Trophoblast cell (in vitro differentiated cells and primary cell): ENCODE data around the gene SEPTIN12.
A peak's percentile ranks its signal among the peaks of the same experiment; 100 is the strongest.

Source experiments
- DNase-seq, 2 donors: peaks; one replicate each; pipeline ENCODE4 v3.0.0-alpha.2; 2016
- H2AFZ ChIP-seq: 2 replicates; pipeline ENCODE4 v1.6.1; 2013; ENCODE audit warnings: low read length, moderate library complexity, mild to moderate bottlenecking; ENCODE audit not compliant: insufficient read depth, poor library complexity
- H2AK5ac ChIP-seq: 2 replicates; pipeline ENCODE4 v1.6.1; 2013; ENCODE audit warnings: mild to moderate bottlenecking, low read length
- H2BK120ac ChIP-seq: 2 replicates; pipeline ENCODE4 v1.6.1; 2013; ENCODE audit warnings: low read length, mild to moderate bottlenecking, moderate library complexity; ENCODE audit not compliant: insufficient read depth, poor library complexity
- H2BK12ac ChIP-seq: 2 replicates; pipeline ENCODE4 v1.6.1; 2013; ENCODE audit warnings: mild to moderate bottlenecking, low read length, moderate library complexity
- H2BK5ac ChIP-seq: 2 replicates; pipeline ENCODE4 v1.6.1; 2013; ENCODE audit warnings: low read length, low read depth, moderate library complexity, mild to moderate bottlenecking; ENCODE audit not compliant: poor library complexity
- H3K14ac ChIP-seq: 2 replicates; pipeline ENCODE4 v1.6.1; 2013; ENCODE audit warnings: mild to moderate bottlenecking, low read length
- H3K18ac ChIP-seq: 2 replicates; pipeline ENCODE4 v1.6.1; 2013; ENCODE audit warnings: mild to moderate bottlenecking, low read length
- H3K23ac ChIP-seq: 2 replicates; pipeline ENCODE4 v1.6.1; 2013; ENCODE audit warnings: low read length
- H3K27ac ChIP-seq: 2 replicates; pipeline ENCODE4 v1.5.1; 2013; ENCODE audit warnings: low read depth, mild to moderate bottlenecking, inconsistent platforms, low read length, moderate library complexity
- H3K27me3 ChIP-seq: 2 replicates; pipeline ENCODE4 v1.6.1; 2013; ENCODE audit warnings: inconsistent platforms, mild to moderate bottlenecking, low read length, moderate library complexity; ENCODE audit not compliant: insufficient read depth
- H3K36me3 ChIP-seq, 2 experiments: 1 replicate in 1 of 2; 2 replicates in 1 of 2; pipeline ENCODE4 v1.6.1; 2013; ENCODE audit warnings: low read length in 2 of 2, mild to moderate bottlenecking in 2 of 2, moderate library complexity in 1 of 2; ENCODE audit not compliant: insufficient read depth in 2 of 2, control insufficient read depth in 1 of 2
- H3K4ac ChIP-seq: 2 replicates; pipeline ENCODE4 v1.6.1; 2013; ENCODE audit warnings: low read depth, mild to moderate bottlenecking, low read length, moderate library complexity
- H3K4me1 ChIP-seq, 2 experiments: 1 replicate in 1 of 2; 2 replicates in 1 of 2; pipeline ENCODE4 v1.6.1; 2013; ENCODE audit warnings: low read length in 2 of 2, mild to moderate bottlenecking in 2 of 2, moderate library complexity in 1 of 2; ENCODE audit not compliant: insufficient read depth in 2 of 2, control insufficient read depth in 1 of 2
- H3K4me2 ChIP-seq: 2 replicates; pipeline ENCODE4 v1.6.1; 2013; ENCODE audit warnings: inconsistent platforms, mild to moderate bottlenecking, low read length, moderate library complexity
- H3K4me3 ChIP-seq: 2 replicates; pipeline ENCODE4 v1.5.1; 2013; ENCODE audit warnings: mild to moderate bottlenecking, low read depth, low read length, inconsistent platforms
- H3K79me1 ChIP-seq: one replicate; pipeline ENCODE4 v1.6.1; 2013; ENCODE audit warnings: low read length
- H3K79me2 ChIP-seq: 2 replicates; pipeline ENCODE4 v1.6.1; 2013; ENCODE audit warnings: low read length, mild to moderate bottlenecking; ENCODE audit not compliant: control insufficient read depth, insufficient read depth, poor library complexity
- H3K9ac ChIP-seq: 2 replicates; pipeline ENCODE4 v1.6.1; 2013; ENCODE audit warnings: mild to moderate bottlenecking, low read length
- H3K9me3 ChIP-seq: 2 replicates; pipeline ENCODE4 v1.6.1; 2013; ENCODE audit warnings: low read depth, mild to moderate bottlenecking, control low read depth, inconsistent platforms, low read length; ENCODE audit not compliant: insufficient read depth
- H4K12ac ChIP-seq: 2 replicates; pipeline ENCODE4 v1.6.1; 2013; ENCODE audit warnings: low read depth, mild to moderate bottlenecking, low read length, moderate library complexity
- H4K8ac ChIP-seq: 2 replicates; pipeline ENCODE4 v1.6.1; 2013; ENCODE audit warnings: low read depth, mild to moderate bottlenecking, low read length, moderate library complexity
- H4K91ac ChIP-seq: one replicate; pipeline ENCODE4 v1.6.1; 2013; ENCODE audit warnings: low read depth, mild to moderate bottlenecking, low read length, moderate library complexity
- WGBS: extraction: QIAGEN DNeasy Blood & Tissue Kit; methylation state at CpG from one replicate; pipeline ENCODE4 v1.1.7; 2013; ENCODE audit warnings: missing lambda C conversion rate; ENCODE audit not compliant: insufficient read length, insufficient coverage; ENCODE audit errors: extremely low coverage; 5-methylcytosine and 5-hydroxymethylcytosine counted together

The SEPTIN12 gene

DNA sequence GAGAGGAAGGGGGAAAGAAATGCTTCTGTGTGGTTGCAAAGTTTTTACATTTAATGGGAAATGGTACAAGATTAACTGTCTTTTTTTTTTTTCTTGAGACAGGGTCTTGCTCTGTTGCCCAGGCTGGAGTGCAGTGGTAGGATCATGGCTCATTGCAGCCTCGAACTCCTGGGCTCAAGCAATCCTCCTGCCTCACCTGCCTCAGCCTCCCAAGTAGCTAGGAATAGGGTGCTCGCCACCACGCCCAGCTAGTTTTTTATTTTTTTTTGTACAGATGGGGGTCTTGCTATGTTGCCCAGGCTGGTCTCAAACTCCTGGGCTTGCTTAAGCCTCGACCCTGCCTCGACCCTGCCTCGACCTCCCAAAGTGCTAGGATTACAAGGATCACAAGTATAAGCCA, 18.1 kb upstream of the SEPTIN12 start:
- no peak overlapping the region for H4K12ac ChIP-seq
- peaks cover 6% of the 10 kb centered on the region for H3K79me1 ChIP-seq
- no peak overlapping the region for H2BK12ac ChIP-seq
- DNase-seq, result no peak
- peaks cover 2% of the 10 kb centered on the region for H3K79me2 ChIP-seq
- no peaks in the 10 kb centered on the region for H3K27me3 ChIP-seq
- H3K27ac ChIP-seq, result no peak overlapping the region
- H3K9me3 ChIP-seq, result no peaks in the 10 kb centered on the region
- no peak overlapping the region for H3K4me2 ChIP-seq
- WGBS, result no CpG with 5 or more reads among the region's 6 CpGs
- no peak overlapping the region for H2AK5ac ChIP-seq
- H3K4me3 ChIP-seq, result no peak overlapping the region
- no peak overlapping the region for H4K91ac ChIP-seq
- no peak overlapping the region for H3K23ac ChIP-seq
- H3K36me3 ChIP-seq, result peaks cover 49 to 50% of the 10 kb centered on the region in 2 experiments
- no peak overlapping the region for H3K9ac ChIP-seq
- no peak overlapping the region for H3K4ac ChIP-seq
- H3K14ac ChIP-seq, result no peak overlapping the region
- H3K18ac ChIP-seq, result no peak overlapping the region
- H2AFZ ChIP-seq, result no peak overlapping the region
- H4K8ac ChIP-seq, result no peak overlapping the region
- H2BK120ac ChIP-seq, result no peak overlapping the region
- H3K4me1 ChIP-seq, result peaks cover 5 to 9% of the 10 kb centered on the region in 2 experiments
- H2BK5ac ChIP-seq, result no peak overlapping the region

DNA sequence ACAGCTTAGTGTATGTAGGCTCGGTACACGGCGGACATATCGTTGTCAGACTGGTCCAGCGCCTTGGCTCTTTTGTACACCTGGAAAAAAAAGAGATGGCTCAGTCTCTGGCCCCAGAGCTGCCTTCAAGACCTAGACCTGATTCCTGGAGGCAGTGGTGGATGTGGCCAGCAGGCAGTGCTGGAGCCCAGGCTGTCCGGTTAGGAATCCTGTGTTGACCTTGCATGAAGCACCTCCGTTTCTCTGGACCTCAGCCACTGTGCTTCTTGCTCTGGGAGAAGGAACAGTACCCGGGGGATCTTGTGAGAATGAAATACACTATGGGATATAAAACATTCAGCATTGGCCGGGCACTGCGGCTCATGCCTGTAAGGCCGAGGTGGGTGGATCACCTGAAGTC, 17.1 kb upstream of the SEPTIN12 start:
- Histone ChIP-seq H3K9me3 (no peaks in the 10 kb centered on the region), H4K91ac (no peak overlapping the region), H3K14ac (no peak overlapping the region), H3K4me3 (no peak overlapping the region), H2BK120ac (no peak overlapping the region), H4K8ac (no peak overlapping the region), H2AK5ac (no peak overlapping the region), H3K9ac (no peak overlapping the region), H4K12ac (no peak overlapping the region), H3K27me3 (no peaks in the 10 kb centered on the region), H3K36me3 (peaks cover 42 to 44% of the 10 kb centered on the region in 2 experiments), H2AFZ (no peak overlapping the region), H2BK5ac (no peak overlapping the region), H3K4me2 (no peak overlapping the region), H3K18ac (no peak overlapping the region), H3K79me2 (peaks cover 2% of the 10 kb centered on the region), H3K4ac (no peak overlapping the region), H2BK12ac (no peak overlapping the region), H3K4me1 (peaks cover 8 to 11% of the 10 kb centered on the region in 2 experiments), H3K79me1 (peaks cover 6% of the 10 kb centered on the region), H3K23ac (no peak overlapping the region), H3K27ac (no peak overlapping the region)
- WGBS, result no CpG with 5 or more reads among the region's 11 CpGs
- no peak for DNase-seq

- Histone ChIP-seq H4K91ac (no peak overlapping the region), H3K79me1 (peaks cover 6% of the 10 kb centered on the region), H2AFZ (no peak overlapping the region), H3K27ac (no peak overlapping the region), H2BK5ac (no peak overlapping the region), H3K14ac (no peak overlapping the region), H2BK12ac (no peak overlapping the region), H4K12ac (peak overlapping the region; percentile 59), H3K4me2 (no peak overlapping the region), H3K23ac (no peak overlapping the region), H3K18ac (no peak overlapping the region), H2AK5ac (no peak overlapping the region), H3K9ac (no peak overlapping the region), H3K4me3 (no peak overlapping the region), H3K9me3 (peaks cover 3% of the 10 kb centered on the region), H3K4ac (no peak overlapping the region), H2BK120ac (no peak overlapping the region), H3K4me1 (peaks cover 8 to 11% of the 10 kb centered on the region in 2 experiments), H3K36me3 (peaks cover 40 to 42% of the 10 kb centered on the region in 2 experiments), H3K79me2 (peaks cover 2% of the 10 kb centered on the region), H4K8ac (peak overlapping the region; percentile 35), H3K27me3 (no peaks in the 10 kb centered on the region)
- DNase-seq, result no peak
- no CpG with 5 or more reads among the region's 26 CpGs for WGBS
Observed at GRCh38 chr16:4803898-4804762, 16.0 kb upstream of the SEPTIN12 start.

GRCh38 chr16:4803401-4803844, 15.3 kb upstream of the SEPTIN12 start:
- Histone ChIP-seq H3K36me3 (peaks cover 39 to 46% of the 10 kb centered on the region in 2 experiments), H2BK5ac (no peak overlapping the region), H4K91ac (no peak overlapping the region), H3K9ac (no peak overlapping the region), H3K9me3 (peaks cover 3% of the 10 kb centered on the region), H4K8ac (no peak overlapping the region), H3K14ac (no peak overlapping the region), H4K12ac (no peak overlapping the region), H2AK5ac (no peak overlapping the region), H3K79me2 (peaks cover 2% of the 10 kb centered on the region), H3K4me3 (no peak overlapping the region), H2BK12ac (no peak overlapping the region), H3K79me1 (peaks cover 6% of the 10 kb centered on the region), H2AFZ (no peak overlapping the region), H3K23ac (no peak overlapping the region), H3K18ac (no peak overlapping the region), H2BK120ac (no peak overlapping the region), H3K27me3 (no peaks in the 10 kb centered on the region), H3K27ac (no peak overlapping the region), H3K4me2 (no peak overlapping the region), H3K4ac (no peak overlapping the region), H3K4me1 (peaks cover 8 to 11% of the 10 kb centered on the region in 2 experiments)
- no CpG with 5 or more reads among the region's 8 CpGs for WGBS
- peak in 1 of 2 donors; percentile 27 for DNase-seq
